ENCODE results near the gene SOCS2. TPM values are rescaled to one million over a fixed set of nuclear protein-coding genes. Genes with fewer than 3 reads are reported as not detected.

Gene SOCS2
- total RNA-seq, 6 donors from 2014 or later: 18.3 to 63.0 (median 34.6) TPM

DNA sequence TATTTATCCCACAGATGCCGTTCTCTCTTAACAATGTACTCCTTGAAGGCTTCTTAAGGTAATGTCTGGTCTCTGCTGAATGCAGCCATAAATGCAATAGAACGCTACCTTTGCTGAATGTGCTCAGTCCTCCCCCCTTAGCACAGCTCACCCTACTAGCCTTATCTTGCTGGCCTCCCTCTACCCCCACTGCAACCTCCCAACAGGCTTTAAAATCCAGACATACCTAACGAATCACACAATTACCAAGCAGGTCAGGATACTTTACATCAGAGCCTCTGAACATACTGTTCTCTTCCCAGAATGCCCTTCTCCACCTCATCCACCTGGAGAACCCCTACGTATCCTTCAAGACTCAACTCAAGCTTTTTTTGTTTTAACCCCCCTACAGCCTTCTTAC lies 53.7 kb downstream of the SOCS2 start:
- Histone ChIP-seq H3K4me1 (no peaks in the 10 kb centered on the region), H3K9me3 (no peaks in the 10 kb centered on the region), H3K27ac (no peak overlapping the region), H3K36me3 (no peaks in the 10 kb centered on the region), H3K27me3 (no peaks in the 10 kb centered on the region), H3K4me3 (no peak overlapping the region)
- WGBS, 2 donors: 93 to 95% methylated on average over 4 of the region's 4 CpGs
- TF ChIP-seq CTCF (IDR thresholded peaks at IDR 0.05) (no peak), POLR2AphosphoS5 (IDR thresholded peaks at IDR 0.05) (no peak), EP300 (IDR thresholded peaks at IDR 0.05) (no peak), POLR2A (IDR thresholded peaks at IDR 0.05) (no peak)
- DNase-seq (no peak), ATAC-seq (ENCODE audit: low FRiP score in 2 of 2) (no peak)

Other genes with a start within 250 kb of the SOCS2 start
- gene NUDT4, start 194.8 kb upstream of the SOCS2 start, total RNA-seq: 10 to 100 TPM; 23.0 to 60.3 (median 34.0) TPM
- gene UBE2N, start 130.7 kb upstream of the SOCS2 start, total RNA-seq: 10 to 100 TPM in 5 of 6 donors, 1 to 10 TPM in 1; 10.0 to 78.1 (median 46.3) TPM
- gene MRPL42, start 105.2 kb upstream of the SOCS2 start, total RNA-seq: 10 to 100 TPM; 15.5 to 63.8 (median 36.7) TPM
- 10 to 100 TPM; 13.7 to 40.7 (median 29.0) TPM for gene CRADD, start 104.7 kb downstream of the SOCS2 start, total RNA-seq